ENCODE measurements around the gene SRP9.
"Not testable (repeated sequence)": the region's sequence is repeated elsewhere in the genome, so short reads cannot be mapped to it uniquely, and the experiment has no call there.

Gene SRP9

DNA sequence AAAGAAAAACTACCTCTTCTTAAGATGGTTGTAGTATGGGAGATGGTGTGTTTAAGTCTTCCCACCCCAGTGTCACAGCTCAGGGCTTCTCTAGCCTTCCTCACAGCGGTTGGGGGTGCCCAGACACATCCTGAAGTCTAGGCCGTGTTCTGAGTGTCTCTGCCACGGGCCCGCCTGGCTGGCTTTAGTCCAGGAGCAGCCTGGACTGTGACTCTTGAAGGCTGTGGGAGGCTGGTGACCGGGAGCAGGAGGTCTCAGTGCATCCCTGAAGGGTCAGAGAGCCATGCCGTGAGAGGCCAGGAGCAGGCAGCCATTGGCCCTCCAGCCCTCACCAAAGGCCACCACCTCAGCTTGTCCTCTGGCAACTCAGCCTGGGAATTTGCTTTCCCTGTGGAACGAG is 36.8 kb downstream of the SRP9 start:
- no peak for DNase-seq (ENCODE audit: low read depth in 2 of 2)

DNA sequence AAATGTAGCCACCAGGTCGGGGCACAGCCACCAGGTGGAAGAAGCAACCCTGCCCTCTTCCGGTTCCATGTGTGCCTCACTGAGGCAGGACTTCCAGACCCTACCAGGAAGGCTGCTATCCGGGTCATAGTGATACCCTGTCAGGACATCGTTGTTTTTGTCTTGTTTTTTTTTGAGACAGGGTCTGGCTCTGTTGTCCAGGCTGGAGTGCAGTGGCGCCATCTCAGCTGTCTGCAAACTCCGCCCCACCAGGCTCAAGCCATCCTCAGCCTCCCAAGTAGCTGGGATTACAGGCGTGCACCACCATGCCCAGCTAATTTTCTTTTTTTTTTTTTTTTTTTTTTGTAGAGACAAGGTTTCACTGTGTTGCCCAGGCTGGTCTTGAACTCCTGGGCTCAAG is 37.5 kb downstream of the SRP9 start:
- not testable (repeated sequence) for DNase-seq (ENCODE audit: low read depth in 2 of 2)

DNA sequence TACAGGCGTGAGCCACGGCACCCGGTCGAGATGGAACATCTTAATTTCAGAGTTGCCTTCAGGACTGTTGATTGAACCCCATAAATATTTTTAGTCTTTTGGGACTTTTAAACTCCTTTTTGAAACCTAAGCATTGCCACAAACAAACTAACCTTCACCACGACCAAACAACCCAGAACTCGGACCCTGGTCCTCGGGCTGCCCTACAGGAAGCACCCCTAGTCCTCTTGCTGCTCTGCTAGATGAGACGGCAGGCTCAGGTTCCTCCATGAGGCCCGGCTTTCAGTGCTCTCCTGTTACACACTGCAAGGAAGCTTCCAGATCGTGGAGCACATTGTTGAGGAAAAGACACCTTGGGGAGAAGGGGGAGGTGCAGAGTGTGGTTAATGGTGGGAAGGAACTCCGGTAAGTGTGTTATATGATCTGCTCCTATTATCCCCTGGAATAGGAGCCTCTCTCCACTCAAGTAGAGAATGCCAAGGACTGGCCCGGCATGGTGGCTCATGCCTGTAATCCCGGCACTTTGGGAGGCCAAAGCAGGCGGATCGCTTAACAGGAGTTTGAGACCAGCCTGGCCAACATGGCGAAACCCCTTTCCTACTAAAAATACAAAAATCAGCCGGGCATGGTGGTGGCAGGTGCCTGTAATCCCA is 38.0 kb downstream of the SRP9 start:
- no peak for DNase-seq (ENCODE audit: low read depth in 2 of 2)

DNA sequence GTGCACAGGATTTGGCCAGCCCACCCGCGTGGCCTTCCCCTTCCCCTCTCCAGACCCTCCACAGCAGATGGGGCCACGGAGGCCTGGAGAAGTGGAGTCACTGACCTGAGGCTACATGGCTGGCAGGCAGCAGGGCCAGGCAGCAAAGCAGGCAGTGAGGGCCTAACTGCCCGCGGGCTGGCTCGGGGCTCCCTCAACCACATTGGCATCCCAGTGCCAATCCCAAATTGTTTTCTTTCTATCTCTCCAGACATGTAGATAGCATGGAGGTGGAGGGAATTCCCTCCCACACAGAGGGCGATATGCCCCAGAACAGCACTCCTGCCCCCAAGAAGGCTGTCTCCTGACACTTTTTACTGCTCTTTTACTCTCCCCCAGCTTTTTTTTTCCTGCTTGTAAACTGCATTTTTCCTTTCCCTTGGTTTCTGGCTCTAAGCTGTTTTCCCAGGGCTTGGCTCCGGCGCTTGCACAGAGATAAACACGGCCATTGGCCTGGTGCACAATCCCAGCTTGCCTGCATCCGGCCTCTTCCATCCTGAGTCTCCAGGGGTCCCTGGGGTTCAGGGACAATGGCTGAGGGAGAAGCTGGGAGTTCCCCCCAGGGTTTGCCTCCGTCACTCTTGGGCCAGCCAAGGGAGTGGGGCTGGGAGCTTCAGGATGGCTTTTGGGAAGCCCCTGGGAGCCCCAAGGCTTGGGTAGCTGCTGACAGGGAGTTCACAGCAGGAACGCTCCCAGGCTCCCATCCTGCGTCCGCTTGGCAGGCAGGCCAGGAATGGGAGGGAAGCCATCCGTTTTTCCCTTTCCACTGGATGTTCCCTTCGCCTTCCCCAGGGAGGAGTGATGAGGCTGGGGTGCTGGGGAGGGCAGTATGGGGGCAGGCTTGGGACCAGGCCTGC is 39.3 kb downstream of the SRP9 start:
- no peak for DNase-seq (ENCODE audit: low read depth in 2 of 2)

DNA sequence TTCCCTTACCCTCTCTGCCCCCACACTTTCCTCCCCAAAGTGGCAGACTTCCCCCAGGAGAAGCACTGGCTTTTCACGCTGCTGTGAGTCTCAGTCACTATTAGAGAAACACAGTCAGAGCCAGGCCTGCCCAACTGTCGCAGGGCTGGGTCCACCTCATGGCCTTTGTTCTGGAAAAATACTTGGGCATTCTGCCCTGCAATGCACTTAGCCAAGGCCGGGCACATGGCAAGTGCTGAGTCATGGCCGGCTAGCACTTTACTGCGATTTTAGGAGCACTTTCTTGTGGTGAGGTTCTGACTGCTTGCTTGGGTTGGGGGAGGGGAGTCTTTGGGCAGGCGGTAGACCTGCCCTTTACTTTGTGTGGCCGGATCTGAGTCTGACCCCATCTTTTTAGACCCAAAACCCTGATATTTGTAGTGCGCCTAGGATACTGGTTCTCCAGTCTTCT is 40.0 kb downstream of the SRP9 start:
- no peak for DNase-seq (ENCODE audit: low read depth in 2 of 2)

DNA sequence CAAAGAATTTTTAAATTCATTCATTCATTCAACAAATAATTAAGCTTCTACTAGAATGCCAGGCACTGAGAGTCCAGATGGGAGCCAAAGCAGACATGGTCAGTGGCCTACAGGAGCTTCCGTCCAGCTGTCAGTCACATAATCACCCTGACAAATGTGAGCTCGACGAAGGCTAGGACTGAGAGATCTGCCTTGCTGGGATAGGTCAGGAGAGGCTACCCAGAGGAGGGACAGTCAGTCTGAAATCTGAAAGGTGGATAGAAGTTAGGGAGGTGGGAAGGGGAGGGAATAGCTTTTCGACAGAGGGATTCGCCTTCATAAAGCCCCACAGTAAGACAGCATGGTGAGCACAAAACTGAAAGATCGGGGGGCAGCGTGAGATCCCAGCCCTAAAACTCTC is 40.6 kb downstream of the SRP9 start:
- DNase-seq (ENCODE audit: low read depth in 2 of 2): no peak

DNA sequence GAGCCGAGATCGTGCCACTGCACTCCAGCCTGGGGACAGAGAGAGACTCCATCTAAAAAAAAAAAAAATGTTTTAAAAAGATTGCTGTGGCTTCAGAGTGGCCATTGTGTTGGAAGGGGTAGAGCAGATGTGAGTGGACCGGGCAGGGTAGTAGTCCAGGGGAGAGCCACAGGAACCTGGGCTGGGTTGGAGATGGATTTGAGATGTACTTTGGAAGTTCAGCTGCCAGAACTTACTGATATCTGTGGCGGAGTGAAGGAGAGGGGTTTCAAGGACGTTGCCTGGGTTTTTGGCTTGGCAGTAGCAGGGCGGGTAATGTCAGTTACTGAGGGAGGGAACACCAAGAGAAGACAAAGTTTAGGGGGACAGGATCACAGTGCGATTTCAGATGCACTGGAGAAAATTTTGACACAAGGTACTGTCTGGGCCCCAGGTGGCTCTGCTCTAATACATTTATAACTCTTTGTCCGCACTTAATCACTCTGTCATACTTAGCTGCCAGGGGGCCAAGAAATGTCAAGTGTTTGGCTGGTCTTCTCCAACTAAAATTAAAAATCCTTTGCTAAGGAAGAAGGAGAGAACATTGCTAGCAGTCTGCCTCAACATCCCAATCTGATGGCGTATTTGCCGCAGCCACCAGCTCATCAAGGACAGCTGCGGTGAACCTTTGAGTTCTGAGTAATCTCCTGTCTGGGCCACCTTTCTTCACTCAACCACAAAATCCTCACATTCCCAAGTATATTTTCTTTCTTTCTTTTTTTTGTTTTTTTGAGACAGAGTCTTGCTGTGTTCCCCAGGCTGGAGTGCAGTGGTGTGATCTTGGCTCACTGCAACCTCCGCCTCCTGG is 41.9 kb downstream of the SRP9 start:
- DNase-seq (ENCODE audit: low read depth in 2 of 2): no peak

DNA sequence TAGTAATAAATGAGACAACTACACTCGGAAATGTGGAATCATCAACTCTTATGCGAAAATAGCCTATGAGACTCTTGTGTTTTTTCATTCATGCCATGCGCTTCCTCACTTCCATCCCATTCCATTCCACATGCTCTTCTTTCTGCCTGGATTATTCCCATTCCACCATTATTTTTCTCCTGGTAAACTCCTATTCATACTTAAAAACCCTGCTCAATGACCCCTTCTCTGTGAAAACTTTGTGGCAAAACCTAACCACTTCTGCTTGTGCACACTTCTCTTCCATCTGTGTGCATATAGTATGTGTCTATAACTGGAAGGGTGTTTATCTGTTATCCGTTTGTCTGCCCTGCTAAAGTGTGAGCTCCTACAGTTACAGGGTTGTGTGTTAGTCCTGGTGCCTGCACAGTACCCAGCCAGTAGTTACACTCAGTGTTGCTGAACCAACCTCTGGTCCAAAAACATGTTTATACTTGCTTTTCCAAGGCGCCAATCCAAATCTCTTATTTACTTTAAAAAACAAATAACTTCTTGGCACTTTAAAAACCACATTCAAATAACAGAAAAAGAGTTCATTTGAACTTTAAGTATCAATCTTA is 43.0 kb downstream of the SRP9 start:
- no peak for DNase-seq (ENCODE audit: low read depth in 2 of 2)

DNA sequence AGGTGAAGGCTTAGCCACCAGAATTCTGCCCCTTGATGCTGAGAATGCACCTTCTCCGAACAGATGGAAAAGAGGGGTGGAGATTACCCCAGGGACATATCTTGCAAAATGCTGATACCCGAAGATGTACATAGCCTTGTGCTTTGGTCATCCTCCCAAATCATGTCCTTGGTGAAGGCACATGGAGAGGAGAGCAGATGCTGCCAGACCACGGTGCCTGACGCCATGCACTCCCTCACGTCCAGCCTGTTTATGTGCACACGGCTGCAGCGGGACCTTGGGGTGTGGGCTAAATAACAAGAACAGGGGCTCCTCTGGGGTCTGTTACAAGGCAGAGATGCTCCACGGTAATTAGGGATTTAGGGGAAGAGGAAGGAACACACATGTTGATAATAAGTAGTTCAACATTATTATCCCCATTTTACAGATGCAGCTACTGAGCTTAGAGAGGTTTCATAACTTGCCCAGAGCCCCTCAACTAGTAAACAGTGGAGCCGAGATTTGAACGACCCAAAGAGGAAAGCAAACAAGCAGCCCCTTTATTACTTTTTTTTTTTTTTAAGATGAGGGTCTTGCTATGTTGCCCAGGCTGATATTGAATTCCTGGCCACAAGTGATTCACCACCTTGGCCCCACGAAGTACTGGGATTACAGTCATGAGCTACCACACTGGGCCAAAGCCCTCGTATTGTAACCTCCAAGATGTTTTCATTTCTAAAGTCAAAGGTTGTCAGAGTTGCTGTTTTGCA is 45.2 kb downstream of the SRP9 start:
- no peak for DNase-seq (ENCODE audit: low read depth in 2 of 2)

DNA sequence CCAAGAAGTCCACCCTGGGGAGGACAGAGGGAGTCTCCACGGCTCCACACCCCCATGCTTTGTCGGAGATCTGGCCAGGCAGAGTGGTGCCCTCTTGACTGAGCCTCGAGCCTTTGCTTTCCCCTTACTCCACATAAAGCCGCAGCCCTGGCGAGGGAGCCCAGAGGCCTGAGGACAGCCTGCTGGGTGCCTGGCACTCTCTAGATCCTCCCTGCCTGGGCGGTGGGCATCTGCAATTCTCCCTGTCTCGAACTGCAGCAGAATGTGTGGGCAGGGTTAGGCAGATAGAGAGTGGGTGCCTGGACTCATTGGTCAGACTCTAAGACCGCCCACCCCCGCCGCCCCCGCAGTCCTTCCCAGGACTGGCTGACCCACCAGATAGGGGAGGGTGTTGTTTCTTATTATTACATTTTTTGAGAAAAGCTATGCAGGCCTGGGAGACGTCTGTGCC is 46.2 kb downstream of the SRP9 start:
- no peak for DNase-seq (ENCODE audit: low read depth in 2 of 2)

DNA sequence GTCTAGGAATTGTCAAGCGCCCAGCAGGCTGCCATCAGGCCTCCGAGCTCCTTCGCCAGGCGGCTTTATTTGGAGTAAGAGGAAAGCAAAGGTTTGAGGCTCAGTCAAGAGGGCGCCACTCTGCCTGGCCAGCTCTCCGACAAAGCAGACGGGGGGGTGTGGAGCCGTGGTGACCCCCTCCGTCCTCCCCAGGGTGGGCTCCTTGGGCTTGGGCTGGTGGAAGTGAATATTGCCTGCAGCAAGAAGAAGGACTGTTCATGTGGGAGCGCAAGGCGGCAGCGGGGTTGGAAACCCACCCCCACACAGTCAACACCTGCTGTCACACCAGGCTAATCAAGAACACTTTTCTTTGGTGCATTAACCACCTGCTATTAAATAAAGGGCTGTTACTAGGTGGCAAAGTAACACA is 46.9 kb downstream of the SRP9 start:
- DNase-seq (ENCODE audit: low read depth in 2 of 2): no peak

DNA sequence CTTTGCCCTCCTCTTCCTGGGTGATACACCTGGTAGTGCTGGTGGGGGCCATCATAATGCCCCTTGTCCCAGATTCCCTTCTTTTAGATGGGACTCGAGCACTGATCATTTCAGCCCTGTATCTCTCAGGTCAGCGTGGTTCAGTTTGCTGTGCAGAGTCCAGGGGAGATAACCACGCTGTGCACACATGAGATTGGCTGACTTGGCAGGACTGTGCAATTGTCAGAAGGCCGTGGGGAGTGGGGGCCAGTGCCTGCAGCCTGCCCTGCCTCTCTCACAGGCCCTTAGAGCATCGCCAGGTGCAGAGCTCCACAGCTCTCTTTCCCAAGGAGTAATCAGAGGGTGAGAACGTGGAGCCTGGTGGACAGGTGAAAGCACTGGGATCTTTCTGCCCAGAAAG is 47.5 kb downstream of the SRP9 start:
- DNase-seq (ENCODE audit: low read depth in 2 of 2): no peak

DNA sequence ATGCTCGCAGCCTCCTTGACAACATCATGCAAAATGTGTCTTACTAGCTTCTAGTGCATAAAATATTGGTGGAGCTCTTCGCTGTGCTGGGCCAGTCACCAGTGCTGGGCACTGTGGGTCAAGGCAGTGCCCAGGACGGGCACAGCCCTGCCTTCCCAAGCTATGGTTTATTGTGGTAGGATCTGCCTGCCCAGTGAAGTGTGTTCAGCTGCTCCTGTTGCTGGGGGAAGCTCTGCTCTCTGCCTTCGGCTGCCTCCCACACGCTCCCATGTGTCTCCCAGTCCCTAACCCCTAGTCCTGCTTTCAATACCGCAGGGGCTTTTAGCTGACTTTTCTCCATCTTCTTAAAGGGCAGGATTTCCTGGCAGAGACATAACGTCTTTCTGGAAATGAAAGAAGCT is 48.0 kb downstream of the SRP9 start:
- DNase-seq (ENCODE audit: low read depth in 2 of 2): no peak

DNA sequence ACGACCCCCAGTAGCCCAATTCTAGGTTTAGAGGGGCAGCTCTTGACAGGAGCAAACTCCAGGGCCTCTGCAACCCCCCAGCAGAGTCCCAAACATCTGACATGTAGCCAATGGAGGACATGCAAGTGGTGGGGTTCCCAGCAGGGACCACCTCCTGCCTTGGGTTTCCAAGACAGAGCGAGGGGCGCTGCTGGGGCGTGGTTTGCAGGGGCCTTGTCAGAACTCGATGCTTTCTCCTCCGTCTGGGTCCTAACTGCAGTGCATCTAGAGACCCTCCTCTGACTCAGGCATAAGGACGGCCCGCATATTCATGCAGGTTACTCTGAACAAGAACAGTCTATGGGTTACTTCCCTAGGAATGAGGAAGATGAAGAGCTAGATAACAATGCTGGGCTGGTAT is 49.5 kb downstream of the SRP9 start:
- DNase-seq (ENCODE audit: low read depth in 2 of 2): no peak

DNA sequence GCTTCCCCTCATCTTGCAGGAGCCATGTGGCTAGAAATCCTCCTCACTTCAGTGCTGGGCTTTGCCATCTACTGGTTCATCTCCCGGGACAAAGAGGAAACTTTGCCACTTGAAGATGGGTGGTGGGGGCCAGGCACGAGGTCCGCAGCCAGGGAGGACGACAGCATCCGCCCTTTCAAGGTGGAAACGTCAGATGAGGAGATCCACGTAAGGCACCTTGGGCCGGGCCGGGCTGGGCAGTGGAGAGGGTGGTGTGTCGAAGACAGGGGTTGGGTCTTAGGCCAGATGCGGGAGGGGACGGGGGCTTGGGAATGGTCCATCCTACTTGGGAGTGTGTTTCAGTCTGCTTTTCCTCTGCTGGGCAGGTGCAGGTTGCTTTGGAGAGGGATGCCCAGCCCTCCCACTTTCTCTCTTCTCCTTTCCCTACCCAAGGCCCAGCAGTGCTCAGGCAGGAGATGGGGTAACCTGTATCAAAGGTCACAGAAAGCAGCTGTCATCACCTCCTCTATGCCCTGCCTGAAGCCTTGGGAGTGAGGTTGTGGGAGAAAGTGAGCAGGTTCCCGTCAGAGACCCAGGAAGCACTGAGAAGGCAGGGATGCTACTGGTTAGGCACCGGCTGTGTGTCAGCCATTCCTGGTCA is 51.2 kb downstream of the SRP9 start:
- no peak for DNase-seq (ENCODE audit: low read depth in 2 of 2)

DNA sequence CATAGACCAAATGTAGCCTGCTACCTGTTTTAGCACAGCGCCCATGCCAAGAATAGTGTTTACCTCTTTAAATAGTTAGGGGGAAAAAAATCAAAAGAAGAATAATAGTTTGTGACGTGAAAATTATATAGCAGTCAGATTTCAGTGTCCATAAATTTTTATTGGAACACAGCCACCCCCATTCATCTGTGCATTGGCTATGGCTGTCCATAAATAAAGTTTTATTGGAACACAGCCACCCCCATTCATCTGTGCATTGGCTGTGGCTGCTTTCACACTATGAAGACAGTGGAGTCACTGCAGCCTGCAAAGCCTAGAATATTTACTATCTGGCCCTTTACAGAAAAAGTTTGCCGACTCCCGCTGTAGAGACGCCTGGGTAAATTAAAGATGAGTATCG is 53.2 kb downstream of the SRP9 start:
- no peak for DNase-seq (ENCODE audit: low read depth in 2 of 2)

DNA sequence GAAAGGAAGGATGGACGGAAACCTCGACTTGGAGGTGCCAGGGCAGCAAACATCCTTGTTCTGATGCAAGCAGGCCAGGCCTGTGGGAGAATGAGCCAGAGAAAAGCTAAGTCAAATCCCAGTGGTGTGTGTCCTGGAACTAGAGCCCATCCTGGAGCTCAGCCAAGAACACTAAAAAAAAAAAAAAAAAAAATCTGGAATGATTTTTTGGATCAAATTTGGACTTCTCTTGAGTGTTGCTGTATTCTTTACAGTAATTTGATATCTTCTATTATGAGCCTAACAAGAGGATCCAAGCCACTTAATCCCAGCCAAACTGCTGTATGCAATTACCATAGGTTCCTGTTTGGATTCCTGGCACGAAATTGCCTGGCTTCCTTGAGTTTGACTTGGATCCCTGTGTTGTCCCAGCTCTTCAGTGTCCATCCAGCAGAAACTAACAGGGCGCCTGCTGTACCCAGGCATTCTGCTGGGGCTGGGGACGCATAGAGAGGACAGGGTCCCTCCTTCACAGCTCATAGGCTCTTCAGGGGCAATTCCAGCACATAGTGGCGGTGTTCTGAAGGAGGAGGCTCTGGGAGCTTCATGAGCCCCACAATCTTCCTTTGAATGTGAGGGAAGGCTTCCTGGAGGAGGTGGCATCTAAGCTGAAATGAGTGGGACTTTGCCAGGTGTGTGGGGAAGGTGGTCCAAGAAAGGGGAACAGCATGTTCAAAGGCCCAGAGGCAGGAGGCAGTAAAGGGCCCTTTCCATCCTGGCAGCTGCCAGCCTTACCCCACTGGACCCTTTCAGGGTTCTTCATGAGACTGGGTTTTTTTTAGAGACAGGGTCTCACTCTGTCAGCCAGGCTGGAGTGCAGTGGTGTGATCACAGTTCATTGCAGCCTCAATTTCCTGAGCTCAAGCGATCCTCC is 57.0 kb downstream of the SRP9 start:
- no peak for DNase-seq (ENCODE audit: low read depth in 2 of 2)

DNA sequence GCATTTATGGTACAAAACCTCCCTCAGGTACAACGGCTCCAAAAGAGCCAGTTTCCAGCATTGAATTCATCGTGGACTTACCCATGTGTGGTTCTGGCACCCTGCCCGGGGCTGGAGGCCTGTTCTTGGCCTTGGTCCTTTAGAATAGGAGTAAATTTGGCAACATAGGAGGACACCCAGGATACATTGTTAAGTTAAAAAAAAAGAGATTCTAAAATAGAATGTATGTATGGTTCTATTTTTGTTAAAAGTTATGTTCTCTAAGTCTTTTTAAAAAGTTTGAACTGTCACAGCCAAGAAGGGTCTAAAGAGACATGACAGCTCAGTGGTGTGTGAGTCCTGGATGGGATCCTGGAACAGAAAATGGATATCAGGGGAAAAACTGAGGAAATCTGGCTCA is 58.2 kb downstream of the SRP9 start:
- DNase-seq (ENCODE audit: low read depth in 2 of 2): no peak

DNA sequence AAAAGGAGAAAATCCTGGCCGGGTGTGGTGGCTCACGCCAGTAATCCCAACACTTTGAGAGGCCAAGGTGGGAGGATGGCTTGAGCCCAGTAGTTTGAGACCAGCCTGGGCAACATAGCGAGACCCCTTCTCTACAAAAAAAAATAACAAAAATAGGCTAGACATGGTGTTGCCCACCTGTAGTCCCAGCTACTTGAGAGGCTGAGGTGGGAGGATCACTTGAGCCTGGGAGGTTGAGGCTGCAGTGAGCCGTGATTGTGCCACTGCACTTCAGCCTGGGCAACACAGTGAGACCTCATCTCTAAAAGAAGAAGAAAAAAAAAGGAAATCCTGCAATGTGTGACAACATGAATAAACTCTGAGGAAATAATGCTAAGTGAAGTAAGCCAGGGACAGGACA is 58.7 kb downstream of the SRP9 start:
- not testable (repeated sequence) for DNase-seq (ENCODE audit: low read depth in 2 of 2)

DNA sequence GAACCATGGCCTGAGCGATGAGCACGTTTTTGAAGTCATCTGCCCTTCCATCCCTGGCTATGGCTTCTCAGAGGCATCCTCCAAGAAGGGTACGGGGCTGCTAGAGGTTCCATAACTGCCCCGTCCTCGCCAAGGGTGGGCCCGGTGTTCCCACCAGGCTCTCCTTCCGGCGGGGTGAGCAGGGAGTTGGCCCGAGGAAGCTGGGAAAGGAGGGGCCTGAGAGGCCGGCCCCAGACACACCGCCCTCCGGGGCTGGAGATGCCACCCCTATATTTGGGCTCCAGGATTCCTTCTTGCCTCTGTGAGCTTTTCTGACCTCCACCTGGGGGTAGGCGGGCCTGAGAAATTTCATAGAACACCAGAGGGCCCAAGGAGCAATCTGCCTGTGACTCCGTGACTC is 61.2 kb downstream of the SRP9 start:
- no peak for DNase-seq (ENCODE audit: low read depth in 2 of 2)
